Omental fat pad (tissue), 4 donors: Measurements from ENCODE around the gene CHRNG. TPM values are rescaled to one million over a fixed set of nuclear protein-coding genes. Genes with fewer than 3 reads are reported as not detected.

Experiments used
- ATAC-seq: fragments of 150-250 bp; one replicate; pipeline ENCODE4 v1.9.1; 2016; ENCODE audit warnings: mild to moderate bottlenecking, moderate library complexity; ENCODE audit not compliant: low FRiP score
- DNase-seq: peaks from one replicate; pipeline ENCODE4 v3.0.0-alpha.2; 2019; ENCODE audit warnings: low spot score
- CTCF ChIP-seq, 3 donors: fragments of 450-650 bp; IDR thresholded peaks; one replicate each; pipeline ENCODE4 v1.5.1; 2016 to 2017; ENCODE audit warnings: antibody characterized with exemption in 3 of 3, mild to moderate bottlenecking in 3 of 3, moderate library complexity in 2 of 3
- total RNA-seq, 4 donors: library from RNA; depleted of rRNA; stranded (reverse); fragments of >200 nt; gene quantifications; one replicate each; pipeline ENCODE4 v1.1.0, GENCODE V29; 2016

Gene CHRNG
- total RNA-seq, 4 donors from 2014 or later: not detected

DNA sequence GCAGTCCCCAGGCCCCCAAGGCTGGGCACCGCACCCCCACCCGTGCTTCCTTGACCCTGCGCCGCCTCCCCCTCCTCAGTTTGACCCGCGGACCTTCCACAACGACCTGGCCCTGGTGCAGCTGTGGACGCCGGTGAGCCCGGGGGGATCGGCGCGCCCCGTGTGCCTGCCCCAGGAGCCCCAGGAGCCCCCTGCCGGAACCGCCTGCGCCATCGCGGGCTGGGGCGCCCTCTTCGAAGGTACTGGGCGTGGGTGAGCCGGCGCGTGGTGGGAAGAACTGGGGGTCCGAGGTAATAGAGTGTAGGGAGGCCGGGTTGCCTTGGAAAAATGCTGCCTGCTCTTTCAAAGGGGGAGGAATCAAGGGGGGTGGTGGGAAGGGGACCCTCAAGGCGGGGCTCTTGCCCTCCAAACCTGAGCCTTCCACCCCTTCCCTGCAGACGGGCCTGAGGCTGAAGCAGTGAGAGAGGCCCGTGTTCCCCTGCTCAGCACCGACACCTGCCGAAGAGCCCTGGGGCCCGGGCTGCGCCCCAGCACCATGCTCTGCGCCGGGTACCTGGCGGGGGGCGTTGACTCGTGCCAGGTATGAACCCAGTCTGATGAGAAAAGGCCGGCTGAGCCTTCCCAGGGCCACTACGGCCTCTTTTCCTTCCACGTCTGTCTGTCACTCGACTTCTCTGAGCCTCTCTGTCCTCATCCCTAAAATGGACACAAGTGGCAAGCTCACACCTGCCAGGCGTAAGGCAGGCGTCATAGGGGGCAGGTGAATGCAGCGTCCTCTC lies 16.7 kb upstream of the CHRNG start:
- ATAC-seq (no peak), DNase-seq (no peak)
- no peak for TF ChIP-seq CTCF (IDR thresholded peaks at IDR 0.05)

GRCh38 chr2:232523402-232523681 lies 16.1 kb upstream of the CHRNG start:
- no peak for ATAC-seq
- TF ChIP-seq CTCF (IDR thresholded peaks at IDR 0.05): no peak
- no peak for DNase-seq

- DNase-seq (no peak), ATAC-seq (no peak)
- no peak for TF ChIP-seq CTCF (IDR thresholded peaks at IDR 0.05)
These were observed 15.6 kb upstream of the CHRNG start for GRCh38 chr2:232523682-232524597.

DNA sequence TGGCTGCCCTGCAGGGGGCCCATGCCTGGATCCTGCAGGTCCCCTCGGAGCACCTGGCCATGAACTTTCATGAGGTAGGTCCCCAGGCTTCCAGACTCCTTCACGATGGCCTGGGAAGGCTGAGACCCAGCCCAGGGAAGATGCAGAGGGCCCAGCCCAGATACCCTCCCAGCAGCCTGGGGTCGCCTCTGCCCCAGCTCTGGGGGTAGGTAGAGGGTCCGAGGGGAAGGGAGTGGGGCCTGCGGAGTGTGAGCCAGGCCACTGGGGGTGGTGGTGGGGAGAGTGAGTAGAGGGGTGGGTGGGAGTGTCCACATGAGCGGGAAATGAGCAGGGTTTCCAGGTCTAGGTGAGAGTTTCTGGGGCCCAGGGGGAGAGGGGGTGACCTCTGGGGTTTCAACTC lies 14.7 kb upstream of the CHRNG start:
- ATAC-seq (no peak), DNase-seq (no peak)
- no peak for TF ChIP-seq CTCF (IDR thresholded peaks at IDR 0.05)

DNA sequence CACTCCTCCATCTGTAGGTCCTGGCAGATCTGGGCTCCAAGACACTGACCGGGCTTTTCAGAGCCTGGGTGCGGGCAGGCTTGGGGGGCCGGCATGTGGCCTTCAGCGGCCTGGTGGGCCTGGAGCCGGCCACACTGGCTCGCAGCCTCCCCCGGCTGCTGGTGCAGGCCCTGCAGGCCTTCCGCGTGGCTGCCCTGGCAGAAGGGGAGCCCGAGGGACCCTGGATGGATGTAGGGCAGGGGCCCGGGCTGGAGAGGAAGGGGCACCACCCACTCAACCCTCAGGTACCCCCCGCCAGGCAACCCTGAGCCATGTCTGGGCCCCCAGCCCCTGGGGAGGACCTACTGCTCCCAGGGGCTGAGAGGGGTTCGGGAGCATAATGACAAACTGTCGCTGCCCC lies 14.3 kb upstream of the CHRNG start:
- DNase-seq: no peak
- TF ChIP-seq CTCF (IDR thresholded peaks at IDR 0.05): no peak
- no peak for ATAC-seq

DNA sequence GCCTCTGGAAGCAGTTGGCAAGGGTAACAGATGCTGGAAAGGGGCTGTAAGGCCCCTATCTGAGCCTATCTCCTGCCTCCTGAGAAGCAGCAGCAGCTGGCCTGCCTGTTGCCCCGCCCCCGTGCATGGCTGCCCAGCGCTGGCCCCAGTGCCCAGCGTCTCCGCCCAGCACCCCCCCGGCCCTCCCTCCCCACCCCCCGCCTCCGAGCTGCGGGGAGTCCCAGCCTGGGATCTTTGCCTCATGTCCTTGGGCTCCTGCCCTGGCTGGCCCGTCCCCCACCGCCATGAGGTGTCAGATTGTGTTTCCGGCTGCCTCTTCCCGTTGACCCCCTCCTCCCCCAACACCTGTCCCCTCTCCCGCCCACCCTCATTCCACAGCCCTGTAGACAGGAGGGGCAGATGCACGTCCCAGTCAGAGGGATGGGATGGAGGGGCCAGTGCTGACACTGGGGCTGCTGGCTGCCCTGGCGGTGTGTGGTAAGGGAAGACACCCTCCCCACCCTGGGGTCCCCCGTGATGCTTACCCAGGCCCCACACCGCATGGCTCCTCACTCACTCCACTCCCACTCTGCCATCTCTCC lies 13.6 kb upstream of the CHRNG start, which contains the start of gene CHRND:
TSS of gene CHRND (plus strand) at position 370 of the 581 bp plus-strand sequence. CDS start at position 426, 56 bp downstream.
- no peak for TF ChIP-seq CTCF (IDR thresholded peaks at IDR 0.05)
- ATAC-seq (no peak), DNase-seq (no peak)
